ENCODE measurements around the gene COLEC12. TPM values are rescaled to one million over a fixed set of nuclear protein-coding genes. Genes with fewer than 3 reads are reported as not detected.

The COLEC12 gene
- total RNA-seq, 1 donor from 2014 or later: 11.6 TPM

DNA sequence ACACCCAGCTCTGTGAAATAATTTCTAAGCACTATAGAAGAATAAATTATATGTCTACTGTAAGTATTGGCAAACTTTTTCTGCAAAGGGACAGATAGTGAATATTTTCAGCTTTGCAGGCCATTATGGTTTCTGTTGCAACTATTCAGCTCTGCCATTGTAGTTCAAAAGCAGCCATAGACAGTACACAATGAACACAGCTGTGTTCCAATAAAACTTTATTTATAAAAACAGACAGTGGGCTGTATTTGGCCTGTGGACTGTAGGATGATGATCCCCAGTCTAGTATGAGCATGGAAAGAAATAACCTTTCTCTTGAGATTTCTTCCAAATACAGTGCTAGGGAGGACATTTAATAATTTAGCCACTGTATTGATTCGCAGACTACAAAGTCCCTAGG is 197.5 kb downstream of the COLEC12 start:
- Histone ChIP-seq H4K20me1 (ENCODE audit: insufficient read depth, low read length) (no peaks in the 10 kb centered on the region), H3K4me1 (ENCODE audit: insufficient read depth, low read length) (no peaks in the 10 kb centered on the region), H3K9me3 (ENCODE audit: insufficient read depth, low read depth, low read length) (no peaks in the 10 kb centered on the region), H3K4me3 (ENCODE audit: insufficient read depth, low read depth, low read length) (no peak overlapping the region), H2AFZ (ENCODE audit: low read depth, low read length) (no peak overlapping the region), H3K27me3 (ENCODE audit: insufficient read depth, low read length) (peaks cover 27% of the 10 kb centered on the region), H3K4me2 (ENCODE audit: low read length) (no peak overlapping the region), H3K27ac (ENCODE audit: low read depth, low read length) (no peak overlapping the region), H3K79me2 (ENCODE audit: insufficient read depth, low read length) (no peaks in the 10 kb centered on the region), H3K36me3 (ENCODE audit: insufficient read depth, low read length) (no peaks in the 10 kb centered on the region), H3K9ac (ENCODE audit: low read length) (no peak overlapping the region)
- H3K27me3 Mint-ChIP-seq (ENCODE audit: low read depth, unreplicated experiment): peaks cover 35% of the 10 kb centered on the region
- H3K4me1 Mint-ChIP-seq (ENCODE audit: low read depth, unreplicated experiment): no peaks in the 10 kb centered on the region
- H3K36me3 Mint-ChIP-seq (ENCODE audit: low read depth, unreplicated experiment): no peaks in the 10 kb centered on the region
- no peak overlapping the region for H3K27ac Mint-ChIP-seq (ENCODE audit: unreplicated experiment)
- DNase-seq (ENCODE audit: low read depth) (no peak), FAIRE-seq (no peak)
- TF ChIP-seq EZH2 (IDR thresholded peaks at IDR 0.05; ENCODE audit: insufficient read depth, low read length): no peak
- H3K9me3 Mint-ChIP-seq (ENCODE audit: unreplicated experiment): no peaks in the 10 kb centered on the region
- no peak overlapping the region for H3K4me3 Mint-ChIP-seq (ENCODE audit: unreplicated experiment)

- no peak for DNase-seq (ENCODE audit: low read depth)
- H3K79me2 ChIP-seq (ENCODE audit: insufficient read depth, low read length): no peaks in the 10 kb centered on the region
- no peaks in the 10 kb centered on the region for H3K36me3 Mint-ChIP-seq (ENCODE audit: low read depth, unreplicated experiment)
- H3K27me3 Mint-ChIP-seq (ENCODE audit: low read depth, unreplicated experiment): peaks cover 36% of the 10 kb centered on the region
- TF ChIP-seq EZH2 (IDR thresholded peaks at IDR 0.05; ENCODE audit: insufficient read depth, low read length) (no peak), CTCF (IDR thresholded peaks at IDR 0.05; ENCODE audit: insufficient read depth, low read depth, low read length) (no peak)
- no peak overlapping the region for H3K27ac ChIP-seq (ENCODE audit: low read depth, low read length)
- no peaks in the 10 kb centered on the region for H3K36me3 ChIP-seq (ENCODE audit: insufficient read depth, low read length)
- H3K27me3 ChIP-seq (ENCODE audit: insufficient read depth, low read length): peaks cover 22% of the 10 kb centered on the region
- H3K4me1 ChIP-seq (ENCODE audit: insufficient read depth, low read length): no peaks in the 10 kb centered on the region
- no peaks in the 10 kb centered on the region for H3K9me3 Mint-ChIP-seq (ENCODE audit: unreplicated experiment)
- no peaks in the 10 kb centered on the region for H3K9me3 ChIP-seq (ENCODE audit: insufficient read depth, low read depth, low read length)
- H3K27ac Mint-ChIP-seq (ENCODE audit: unreplicated experiment): no peak overlapping the region
- no peaks in the 10 kb centered on the region for H3K4me1 Mint-ChIP-seq (ENCODE audit: low read depth, unreplicated experiment)
- no peak overlapping the region for H3K4me3 ChIP-seq (ENCODE audit: insufficient read depth, low read depth, low read length)
- no peak overlapping the region for H3K4me3 Mint-ChIP-seq (ENCODE audit: unreplicated experiment)
- FAIRE-seq: no peak
- H2AFZ ChIP-seq (ENCODE audit: low read depth, low read length): no peak overlapping the region
- no peaks in the 10 kb centered on the region for H4K20me1 ChIP-seq (ENCODE audit: insufficient read depth, low read length)
- no peak overlapping the region for H3K4me2 ChIP-seq (ENCODE audit: low read length)
- no peak overlapping the region for H3K9ac ChIP-seq (ENCODE audit: low read length)
Observed at GRCh38 chr18:302097-302496, 198.4 kb downstream of the COLEC12 start.

- Mint-ChIP-seq H3K9me3 (ENCODE audit: unreplicated experiment) (peaks cover 2% of the 10 kb centered on the region), H3K27me3 (ENCODE audit: low read depth, unreplicated experiment) (peaks cover 22% of the 10 kb centered on the region), H3K27ac (ENCODE audit: unreplicated experiment) (no peak overlapping the region), H3K36me3 (ENCODE audit: low read depth, unreplicated experiment) (no peaks in the 10 kb centered on the region), H3K4me3 (ENCODE audit: unreplicated experiment) (no peak overlapping the region), H3K4me1 (ENCODE audit: low read depth, unreplicated experiment) (no peaks in the 10 kb centered on the region)
- no peaks in the 10 kb centered on the region for H3K36me3 ChIP-seq (ENCODE audit: insufficient read depth, low read length)
- no peak for TF ChIP-seq EZH2 (IDR thresholded peaks at IDR 0.05; ENCODE audit: insufficient read depth, low read length)
- no peak for FAIRE-seq
- no peak overlapping the region for H3K4me2 ChIP-seq (ENCODE audit: low read length)
- no peak overlapping the region for H3K27ac ChIP-seq (ENCODE audit: low read depth, low read length)
- peaks cover 2% of the 10 kb centered on the region for H3K27me3 ChIP-seq (ENCODE audit: insufficient read depth, low read length)
- H3K4me3 ChIP-seq (ENCODE audit: insufficient read depth, low read depth, low read length): no peak overlapping the region
- H2AFZ ChIP-seq (ENCODE audit: low read depth, low read length): no peak overlapping the region
- no peaks in the 10 kb centered on the region for H3K79me2 ChIP-seq (ENCODE audit: insufficient read depth, low read length)
- H3K9ac ChIP-seq (ENCODE audit: low read length): no peak overlapping the region
- DNase-seq (ENCODE audit: low read depth): peak; percentile 27
- no peaks in the 10 kb centered on the region for H3K9me3 ChIP-seq (ENCODE audit: insufficient read depth, low read depth, low read length)
- no peaks in the 10 kb centered on the region for H4K20me1 ChIP-seq (ENCODE audit: insufficient read depth, low read length)
- H3K4me1 ChIP-seq (ENCODE audit: insufficient read depth, low read length): no peaks in the 10 kb centered on the region
Observed at GRCh38 chr18:297936-298335, 202.6 kb downstream of the COLEC12 start.
